ENCODE measurements around the gene CTPS2.
"Not testable (repeated sequence)": the region's sequence is repeated elsewhere in the genome, so short reads cannot be mapped to it uniquely, and the experiment has no call there.

CTPS2 gene

DNA sequence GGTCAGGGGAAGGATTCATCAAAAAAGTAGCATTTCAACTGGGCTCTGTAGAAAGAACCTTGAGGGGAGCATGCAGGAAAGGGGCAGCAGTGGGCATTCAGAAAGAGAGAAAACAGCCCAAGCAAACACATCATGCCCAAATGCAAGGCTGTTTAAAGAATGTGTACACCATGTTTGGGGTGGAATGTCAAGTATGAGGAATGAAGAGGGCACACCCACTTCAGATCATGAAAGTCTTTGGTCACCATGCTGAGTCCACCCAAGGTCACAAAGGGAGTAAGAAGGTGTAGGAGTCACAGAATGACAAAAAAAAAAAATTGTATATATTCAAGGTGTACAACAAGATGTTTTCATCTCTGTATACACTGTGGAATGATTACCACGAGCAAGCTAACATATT is 53.1 kb downstream of the CTPS2 start:
- DNase-seq (ENCODE audit: low read depth in 2 of 2, low spot score in 1 of 2) = no peak

DNA sequence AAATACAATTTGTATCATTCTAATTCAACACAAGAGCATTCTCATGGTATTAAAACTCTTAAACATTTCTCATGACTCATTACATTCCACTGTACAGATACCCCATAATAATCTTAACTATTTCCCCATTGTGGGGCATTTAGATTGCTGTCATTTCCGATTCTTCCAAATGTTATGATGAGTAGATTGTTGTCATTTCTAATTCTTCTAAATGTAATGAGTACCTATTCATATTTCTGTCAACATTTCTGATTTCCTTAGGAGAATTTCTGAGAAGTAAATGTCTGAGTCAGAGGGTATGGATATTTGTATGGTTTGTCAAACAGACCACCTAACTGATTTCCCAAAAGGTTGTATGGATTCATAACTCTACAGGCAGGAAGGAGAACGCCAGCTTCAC is 54.2 kb downstream of the CTPS2 start:
- no peak for DNase-seq (ENCODE audit: low read depth in 2 of 2, low spot score in 1 of 2)

DNA sequence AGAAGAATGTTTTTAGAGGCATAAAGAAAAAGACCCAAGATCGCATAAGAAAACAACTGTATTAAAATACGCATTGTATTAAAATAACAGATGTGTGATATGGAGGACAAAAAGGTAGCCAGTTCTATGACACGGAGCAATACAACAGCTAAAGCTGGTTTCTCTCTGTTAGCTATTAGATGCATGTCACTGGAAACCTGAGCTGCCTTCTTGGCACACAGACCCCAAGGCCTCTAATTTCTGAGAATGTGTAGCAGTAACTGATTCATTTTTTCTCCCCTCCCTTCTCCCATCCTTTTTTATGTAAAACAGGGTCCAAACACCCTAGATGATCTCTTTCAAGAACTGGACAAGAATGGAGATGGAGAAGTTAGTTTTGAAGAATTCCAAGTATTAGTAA is 58.4 kb downstream of the CTPS2 start:
- no peak for DNase-seq (ENCODE audit: low read depth in 2 of 2, low spot score in 1 of 2)

- DNase-seq (ENCODE audit: low read depth in 2 of 2, low spot score in 1 of 2) = no peak
Measured at GRCh38 chrX:16653424-16653823, 59.0 kb downstream of the CTPS2 start.

GRCh38 chrX:16651391-16652024 is 61.0 kb downstream of the CTPS2 start:
- DNase-seq (ENCODE audit: low read depth in 2 of 2, low spot score in 1 of 2) = no peak

DNA sequence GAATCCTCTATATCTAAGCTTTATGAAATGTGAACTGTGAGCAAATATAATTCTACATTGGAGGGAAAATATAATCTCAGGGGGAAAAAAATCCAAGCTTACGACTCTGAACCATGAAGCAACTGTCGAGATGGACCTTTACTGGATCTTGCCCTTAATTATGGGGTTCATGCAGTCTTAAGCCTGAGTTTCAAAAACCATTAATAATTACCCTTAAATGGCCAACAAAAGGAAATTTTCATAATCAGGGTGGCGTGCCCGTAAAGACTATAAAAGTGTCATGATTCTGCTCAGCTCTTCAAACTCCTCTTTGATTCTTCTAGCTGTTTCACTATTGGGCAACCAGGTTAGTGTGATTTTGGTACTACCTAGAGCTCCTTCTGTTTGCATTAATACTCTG is 62.6 kb downstream of the CTPS2 start, which contains the start of gene S100G:
S100G (plus strand) TSS at position 301 of the 400 bp plus-strand sequence. CDS start 849 bp downstream, outside the sequence.
- DNase-seq (ENCODE audit: low read depth in 2 of 2, low spot score in 1 of 2) = no peak

DNA sequence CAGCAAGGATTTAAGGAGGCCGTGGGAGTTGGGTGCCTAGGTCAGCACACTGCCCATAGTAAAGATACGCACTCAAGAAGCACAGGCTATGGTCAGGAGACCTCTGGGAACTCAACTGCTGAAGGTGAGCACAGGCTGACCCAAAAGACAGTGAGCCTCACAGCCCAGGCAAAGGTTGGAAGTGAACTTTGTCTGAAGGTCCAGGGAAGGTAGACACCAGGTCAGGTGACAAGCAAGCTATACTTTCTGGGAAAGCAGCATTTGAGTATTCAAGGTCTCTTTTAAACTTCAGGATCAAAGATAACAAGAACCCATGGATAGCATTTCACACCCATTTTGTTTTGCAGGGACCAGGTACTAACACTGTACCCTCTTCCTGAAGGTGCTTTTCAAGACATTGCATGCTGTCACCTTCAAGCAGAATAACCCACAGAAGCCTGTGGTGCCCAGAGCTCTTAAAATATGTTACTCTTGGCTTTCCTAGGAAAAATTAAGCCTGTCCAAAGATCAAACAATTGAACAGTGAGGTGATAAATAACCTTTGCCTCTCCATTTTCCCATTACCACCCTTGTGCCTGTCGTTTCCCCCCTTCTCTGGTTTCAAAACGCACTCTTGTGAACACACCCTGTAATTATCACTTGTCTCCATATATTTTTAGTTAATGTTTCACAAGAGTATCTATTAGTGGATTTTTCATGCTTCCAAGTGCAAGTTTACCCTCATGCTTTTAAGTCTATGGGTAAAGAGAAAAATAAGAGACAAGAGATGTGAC is 65.9 kb downstream of the CTPS2 start:
- DNase-seq (ENCODE audit: low read depth in 2 of 2, low spot score in 1 of 2) = no peak

GRCh38 chrX:16643176-16643575 is 69.3 kb downstream of the CTPS2 start:
- DNase-seq (ENCODE audit: low read depth in 2 of 2, low spot score in 1 of 2) = no peak

DNA sequence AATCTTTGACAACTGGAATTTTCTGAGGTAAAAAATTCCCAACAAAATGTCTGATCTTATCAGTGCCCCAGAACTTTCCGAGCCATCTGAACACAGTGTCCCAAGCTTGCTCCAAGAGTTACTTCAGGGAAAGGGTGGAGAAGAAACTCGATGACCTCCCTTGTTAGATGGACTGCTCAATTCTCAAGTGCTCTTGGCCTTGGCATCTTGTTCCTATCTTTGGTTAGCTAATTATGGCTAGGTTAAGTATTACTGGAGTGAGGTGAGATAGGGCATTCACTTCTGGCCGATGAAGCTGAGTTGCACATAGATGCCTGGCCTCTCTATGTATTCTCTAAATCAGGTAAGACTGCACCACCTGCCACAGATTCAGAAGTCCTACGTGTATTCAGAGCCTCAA is 71.6 kb downstream of the CTPS2 start:
- no peak for DNase-seq (ENCODE audit: low read depth in 2 of 2, low spot score in 1 of 2)

GRCh38 chrX:16639966-16640365 is 72.5 kb downstream of the CTPS2 start:
- no peak for DNase-seq (ENCODE audit: low read depth in 2 of 2, low spot score in 1 of 2)

- no peak for DNase-seq (ENCODE audit: low read depth in 2 of 2, low spot score in 1 of 2)
Measured at GRCh38 chrX:16638533-16638932, 73.9 kb downstream of the CTPS2 start.

GRCh38 chrX:16635596-16635995 is 76.9 kb downstream of the CTPS2 start:
- no peak for DNase-seq (ENCODE audit: low read depth in 2 of 2, low spot score in 1 of 2)

- no peak for DNase-seq (ENCODE audit: low read depth in 2 of 2, low spot score in 1 of 2)
Measured at GRCh38 chrX:16635040-16635439, 77.4 kb downstream of the CTPS2 start.

GRCh38 chrX:16633754-16634153 is 78.7 kb downstream of the CTPS2 start:
- no peak for DNase-seq (ENCODE audit: low read depth in 2 of 2, low spot score in 1 of 2)

- no peak for DNase-seq (ENCODE audit: low read depth in 2 of 2, low spot score in 1 of 2)
Measured at GRCh38 chrX:16629909-16630308, 82.6 kb downstream of the CTPS2 start.

- DNase-seq (ENCODE audit: low read depth in 2 of 2, low spot score in 1 of 2) = no peak
Measured at GRCh38 chrX:16628946-16629595, 83.4 kb downstream of the CTPS2 start.

DNA sequence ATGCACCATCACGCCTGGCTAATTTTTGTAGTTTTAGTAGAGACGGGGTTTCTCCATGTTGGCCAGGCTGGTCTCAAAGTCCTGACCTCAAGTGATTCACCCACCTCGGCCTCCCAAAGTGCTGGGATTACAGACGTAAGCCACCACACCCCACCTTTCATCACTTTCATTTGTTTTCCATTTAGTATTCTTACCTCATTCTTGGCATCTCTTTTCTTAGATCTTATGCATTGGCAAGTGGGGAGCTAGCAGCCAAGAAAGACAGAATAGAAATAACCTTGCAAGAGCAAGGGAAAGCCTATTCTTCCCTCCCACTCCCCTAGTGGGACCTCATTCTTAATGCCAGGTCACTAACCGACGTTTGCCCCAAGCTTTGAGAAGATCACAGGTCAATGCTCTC is 84.0 kb downstream of the CTPS2 start:
- DNase-seq (ENCODE audit: low read depth in 2 of 2, low spot score in 1 of 2) = not testable (repeated sequence)

GRCh38 chrX:16619024-16619423 is 93.4 kb downstream of the CTPS2 start:
- no peak for DNase-seq (ENCODE audit: low read depth in 2 of 2, low spot score in 1 of 2)

DNA sequence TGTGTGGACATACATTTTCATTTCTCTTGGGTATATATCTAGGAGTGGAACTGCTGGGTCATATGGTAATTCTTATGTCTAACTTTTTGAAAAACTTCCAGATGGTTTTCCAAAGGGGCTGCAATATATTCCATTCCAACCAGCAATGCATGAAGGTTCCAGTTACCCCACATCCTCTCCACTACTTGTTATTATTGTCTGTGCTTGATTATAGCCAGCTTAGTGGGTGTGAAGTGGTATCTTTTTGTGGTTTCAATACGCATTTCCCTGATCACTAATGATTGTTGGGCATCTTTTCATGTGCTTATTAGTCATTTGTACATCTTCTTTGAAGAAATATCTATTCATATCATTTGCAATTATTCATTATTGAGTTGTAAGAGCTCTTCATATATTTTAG is 94.0 kb downstream of the CTPS2 start:
- DNase-seq (ENCODE audit: low read depth in 2 of 2, low spot score in 1 of 2) = no peak

GRCh38 chrX:16617382-16617781 is 95.1 kb downstream of the CTPS2 start:
- DNase-seq (ENCODE audit: low read depth in 2 of 2, low spot score in 1 of 2) = no peak

GRCh38 chrX:16612257-16612897 is 100.1 kb downstream of the CTPS2 start:
- no peak for DNase-seq (ENCODE audit: low read depth in 2 of 2, low spot score in 1 of 2)

GRCh38 chrX:16610654-16611053 is 101.8 kb downstream of the CTPS2 start:
- DNase-seq (ENCODE audit: low read depth in 2 of 2, low spot score in 1 of 2) = not testable (repeated sequence)

Measured in stimulated activated CD8-positive, alpha-beta memory T cell treated with anti-CD3 and anti-CD28 coated beads, Interleukin-4, amount 100 ng/mL, for 4 hours (primary cell).